T-helper 22 cell (primary cell): ENCODE results near the gene CACNA2D3.

Experiments
- DNase-seq: peaks from one replicate; pipeline ENCODE4 v3.0.0-alpha.2; 2020; ENCODE audit warnings: low read depth

CACNA2D3 gene

DNA sequence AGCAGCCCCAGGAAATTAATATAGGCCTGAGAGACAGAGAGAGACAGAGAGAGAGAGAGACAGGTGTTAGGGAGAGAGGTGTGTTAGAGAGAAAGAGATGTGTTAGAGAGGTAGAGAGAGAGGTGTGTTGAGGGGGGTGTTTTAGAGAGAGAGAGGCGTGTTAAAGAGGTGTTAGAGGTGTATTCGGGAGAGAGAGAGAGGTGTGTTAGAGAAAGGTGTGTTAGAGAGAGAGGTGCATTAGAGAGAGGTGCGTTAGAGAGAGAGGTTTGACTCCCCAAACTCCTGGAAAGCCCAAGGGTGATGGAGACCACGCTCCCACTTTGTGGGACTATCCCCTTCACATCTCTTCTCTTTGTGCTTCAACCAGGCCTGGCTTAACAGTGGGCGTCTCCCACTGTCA lies 95.5 kb downstream of the CACNA2D3 start:
- no peak for DNase-seq

DNA sequence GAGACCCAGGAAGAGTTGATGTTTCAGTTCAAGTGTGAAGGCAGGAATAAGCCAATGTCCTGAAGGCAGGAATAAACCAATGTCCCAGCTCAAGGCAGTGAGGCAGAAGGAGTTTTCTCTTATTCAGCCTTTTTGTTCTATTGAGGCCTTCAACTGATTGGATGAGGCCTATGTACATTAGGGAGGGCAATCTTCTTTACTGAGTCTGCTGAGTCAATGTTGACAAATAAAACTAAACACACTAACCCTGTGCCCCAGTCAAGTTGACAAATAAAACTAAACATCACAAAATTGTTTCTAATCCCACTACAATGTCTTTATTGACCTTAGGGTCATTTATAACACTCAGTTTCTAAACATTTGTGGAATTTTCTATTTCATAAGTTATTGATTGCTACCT lies 100.0 kb downstream of the CACNA2D3 start:
- no peak for DNase-seq

DNA sequence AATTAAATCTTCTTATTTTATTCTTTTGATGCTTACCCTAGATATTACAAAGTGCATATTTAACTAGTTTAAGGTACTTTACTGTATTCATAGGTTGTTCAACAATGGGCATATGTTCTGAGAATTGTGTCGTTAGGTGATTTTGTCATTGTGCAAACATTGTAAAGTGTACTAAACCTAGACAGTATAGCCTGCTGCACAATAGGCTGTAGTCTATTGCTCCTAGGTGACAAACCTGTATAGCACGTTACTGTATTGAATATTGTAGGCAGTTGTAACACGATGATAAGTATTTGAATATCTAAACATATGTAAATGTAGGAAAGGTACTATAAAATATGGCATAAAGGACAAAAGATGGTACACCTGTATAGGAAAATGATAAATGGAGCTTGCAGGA lies 100.7 kb downstream of the CACNA2D3 start:
- no peak for DNase-seq

DNA sequence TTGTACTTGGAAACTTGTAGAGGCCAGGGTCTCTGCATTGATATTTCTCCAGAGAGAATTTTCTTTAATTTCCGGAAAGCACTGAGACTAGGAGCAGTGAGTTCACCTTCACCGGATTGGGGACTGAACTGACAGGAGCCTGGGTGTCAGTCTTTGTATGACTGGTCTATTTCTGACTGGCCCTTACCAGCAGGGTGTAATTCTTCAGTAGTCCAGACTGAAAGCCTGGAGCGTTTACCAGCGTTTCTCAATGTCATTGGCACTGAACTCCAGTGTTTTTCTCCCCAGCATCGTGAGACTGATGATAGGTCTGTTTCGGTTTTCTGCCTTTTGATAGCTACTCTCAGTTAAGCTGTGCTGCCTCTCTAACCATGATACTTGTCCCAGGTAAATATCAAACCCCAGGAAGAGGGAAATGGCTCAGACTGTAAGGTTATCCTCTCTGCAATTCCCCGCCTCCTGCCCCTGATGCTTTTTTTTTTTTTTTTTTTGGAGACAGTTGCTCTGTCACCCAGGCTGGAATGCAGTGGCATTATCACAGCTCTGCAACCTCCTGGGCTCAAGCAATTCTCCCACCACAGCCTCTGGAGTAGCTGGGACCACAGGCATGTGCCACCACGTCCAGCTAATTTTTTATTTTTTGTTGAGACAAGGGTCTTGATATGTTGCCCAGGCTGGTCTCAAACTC lies 103.6 kb downstream of the CACNA2D3 start:
- DNase-seq, result no peak

DNA sequence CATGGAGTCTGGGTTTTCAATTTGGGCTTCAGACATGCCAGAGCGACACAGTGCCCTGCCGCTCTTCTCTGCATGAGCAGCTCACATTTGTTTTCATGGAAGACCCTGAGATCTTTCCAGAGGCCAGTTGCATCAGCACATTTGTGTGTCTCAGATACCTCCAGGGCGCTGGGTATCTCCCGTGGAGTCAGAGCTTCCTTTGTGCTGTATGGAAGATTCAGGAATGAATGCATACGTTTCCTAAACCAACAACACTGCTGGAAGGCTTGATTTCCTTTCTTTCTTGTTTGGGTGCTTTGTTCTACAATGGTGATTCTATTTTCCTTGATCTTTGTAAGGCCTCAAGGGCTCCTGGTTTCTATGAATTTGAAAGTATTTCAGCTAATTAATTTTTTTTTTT lies 106.5 kb downstream of the CACNA2D3 start:
- no peak for DNase-seq

DNA sequence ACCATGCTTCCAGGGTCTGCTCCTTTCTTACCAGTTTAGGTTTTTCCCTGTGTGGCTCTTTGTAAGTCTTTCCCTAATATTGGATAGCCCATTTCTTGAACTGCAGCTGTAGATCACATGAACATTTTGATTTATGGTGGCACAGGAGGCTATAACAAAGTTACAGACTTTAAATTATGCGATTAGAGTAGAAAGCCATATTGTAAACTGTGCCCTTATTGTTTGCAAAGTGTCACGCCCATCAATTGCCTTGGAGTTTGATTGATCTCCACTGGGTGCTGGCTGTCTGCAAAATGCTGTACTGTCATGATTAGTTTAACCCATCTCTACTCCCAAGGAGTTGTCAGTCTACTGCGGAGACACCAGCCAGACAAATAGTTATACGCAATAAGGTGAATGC lies 110.3 kb downstream of the CACNA2D3 start:
- no peak for DNase-seq

DNA sequence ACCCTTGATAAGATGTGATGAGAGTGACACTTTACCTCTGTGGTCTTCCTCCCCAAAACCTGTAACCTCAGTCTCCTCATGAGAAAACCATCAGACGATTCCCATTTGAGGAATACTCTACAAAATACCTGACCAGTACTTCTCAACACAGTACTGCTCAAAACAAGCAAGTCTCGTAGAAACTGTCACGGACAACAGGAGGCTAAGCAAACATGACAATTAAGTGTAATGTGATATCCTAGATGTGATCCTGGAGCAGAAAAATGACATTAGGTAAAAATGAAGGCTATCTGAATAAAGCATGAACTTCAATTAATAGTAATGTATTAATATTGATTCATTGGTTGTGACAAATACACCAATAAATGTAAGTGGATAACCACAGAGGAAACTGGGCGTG lies 113.6 kb downstream of the CACNA2D3 start:
- DNase-seq, result no peak

DNA sequence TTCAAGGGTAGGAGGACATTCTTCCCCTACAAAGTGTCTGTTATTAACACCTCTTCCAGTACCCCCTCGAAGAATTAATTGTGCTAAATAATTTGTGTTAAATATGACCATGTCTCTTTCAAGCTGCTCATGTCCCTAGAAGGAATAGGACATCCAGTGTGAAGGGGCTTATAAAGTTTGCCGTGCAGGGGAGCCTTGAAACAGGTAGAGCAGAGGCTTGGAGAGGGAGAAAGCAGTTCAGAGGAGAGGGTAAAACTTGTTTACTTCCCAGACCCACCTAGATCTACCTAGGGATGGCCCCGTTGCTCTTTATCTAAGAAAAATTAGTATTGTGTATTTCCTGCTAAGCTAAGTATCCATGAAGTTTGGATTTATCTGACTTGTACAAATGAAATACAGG lies 114.8 kb downstream of the CACNA2D3 start:
- no peak for DNase-seq

DNA sequence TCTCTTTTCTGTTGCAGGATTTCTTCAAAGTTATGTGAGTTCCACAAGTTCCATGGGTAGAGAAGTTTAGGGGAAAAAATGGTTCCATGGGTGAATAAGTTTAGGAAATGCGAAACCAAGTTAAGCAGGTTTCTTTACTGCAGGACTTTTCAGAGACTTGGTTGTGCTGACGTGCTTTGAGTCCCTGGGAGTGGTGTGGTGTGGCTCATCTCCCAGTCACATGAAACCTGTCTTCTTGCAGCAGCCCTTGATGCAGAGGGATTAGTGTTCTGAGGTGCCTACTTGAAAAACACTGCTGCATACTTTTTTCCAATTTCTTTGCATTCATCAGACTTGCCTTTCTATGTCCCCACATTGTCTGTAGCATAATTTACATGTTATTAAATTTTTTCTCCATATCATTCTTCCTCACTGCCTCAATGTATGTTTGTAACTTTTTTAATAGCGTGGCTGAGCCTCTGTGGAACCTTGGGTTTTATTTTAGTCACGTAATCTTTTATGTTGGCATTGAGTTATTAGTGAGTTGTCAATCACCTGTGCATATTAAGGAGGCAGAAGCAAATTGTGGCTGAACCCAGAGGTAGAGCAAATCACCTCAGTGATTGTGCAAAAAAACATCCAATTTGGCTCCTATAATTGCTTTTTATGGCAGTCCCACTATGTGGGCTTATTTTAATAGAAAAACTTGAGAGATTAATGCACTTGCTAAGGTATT lies 115.6 kb downstream of the CACNA2D3 start:
- no peak for DNase-seq

DNA sequence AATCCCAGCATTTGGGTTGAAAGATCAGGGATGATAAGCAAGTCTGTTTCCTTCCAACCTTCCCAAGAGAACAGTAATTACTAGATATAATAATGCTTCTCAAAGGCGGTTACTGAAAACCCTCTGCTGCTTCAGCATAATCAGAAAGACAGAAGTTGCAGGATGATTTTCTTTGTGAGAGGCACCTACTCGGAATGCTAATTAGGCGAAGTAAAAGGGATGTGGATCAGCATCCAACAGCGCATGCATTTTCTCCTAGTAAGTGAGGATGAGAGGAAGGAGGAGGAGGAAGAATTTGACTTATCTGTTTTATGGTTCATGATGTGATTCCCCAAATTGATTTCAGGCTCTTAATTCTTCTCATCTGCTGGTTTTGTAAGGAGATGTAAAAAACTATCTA lies 118.0 kb downstream of the CACNA2D3 start:
- no peak for DNase-seq

DNA sequence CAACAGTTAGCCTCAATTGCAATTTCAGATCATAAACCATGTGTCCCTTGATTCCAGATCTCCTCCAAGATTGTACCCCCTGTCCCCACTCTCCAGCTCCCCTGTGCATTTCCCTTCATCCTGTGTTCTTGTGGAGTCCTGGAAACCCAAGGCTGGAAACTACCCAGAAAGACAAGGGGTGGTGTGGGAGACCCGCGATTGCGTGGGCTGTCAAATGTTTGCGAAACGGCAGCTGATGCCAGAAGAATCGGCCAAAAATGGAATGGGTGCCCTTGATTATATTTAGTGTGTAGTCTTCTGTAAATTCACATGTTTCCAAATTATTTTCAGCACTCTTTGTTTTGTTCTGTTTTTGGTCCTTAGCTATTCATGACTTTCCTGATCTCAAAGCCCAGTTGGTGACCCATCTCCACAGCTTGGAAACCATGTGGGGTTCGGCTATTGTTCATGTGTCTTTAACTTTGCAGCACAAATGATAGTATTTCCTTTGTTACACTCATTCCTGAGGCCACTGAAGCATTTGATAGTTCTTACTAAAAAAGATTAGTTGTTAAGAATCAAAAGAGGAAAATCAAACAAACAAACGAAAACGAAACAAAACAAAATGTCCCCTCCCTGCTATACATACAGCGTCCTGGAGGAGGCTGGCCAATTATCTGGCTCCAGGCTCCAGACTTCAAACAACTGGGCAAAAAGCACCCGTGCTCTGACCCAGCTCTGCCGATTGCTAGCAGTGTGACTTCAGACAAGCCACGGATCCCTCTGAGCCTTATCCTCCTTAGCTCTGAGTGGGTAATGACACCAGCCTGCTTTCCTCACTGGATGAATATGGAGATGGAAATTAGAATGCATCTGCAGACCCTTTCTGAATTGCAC lies 120.9 kb downstream of the CACNA2D3 start:
- DNase-seq, result no peak

DNA sequence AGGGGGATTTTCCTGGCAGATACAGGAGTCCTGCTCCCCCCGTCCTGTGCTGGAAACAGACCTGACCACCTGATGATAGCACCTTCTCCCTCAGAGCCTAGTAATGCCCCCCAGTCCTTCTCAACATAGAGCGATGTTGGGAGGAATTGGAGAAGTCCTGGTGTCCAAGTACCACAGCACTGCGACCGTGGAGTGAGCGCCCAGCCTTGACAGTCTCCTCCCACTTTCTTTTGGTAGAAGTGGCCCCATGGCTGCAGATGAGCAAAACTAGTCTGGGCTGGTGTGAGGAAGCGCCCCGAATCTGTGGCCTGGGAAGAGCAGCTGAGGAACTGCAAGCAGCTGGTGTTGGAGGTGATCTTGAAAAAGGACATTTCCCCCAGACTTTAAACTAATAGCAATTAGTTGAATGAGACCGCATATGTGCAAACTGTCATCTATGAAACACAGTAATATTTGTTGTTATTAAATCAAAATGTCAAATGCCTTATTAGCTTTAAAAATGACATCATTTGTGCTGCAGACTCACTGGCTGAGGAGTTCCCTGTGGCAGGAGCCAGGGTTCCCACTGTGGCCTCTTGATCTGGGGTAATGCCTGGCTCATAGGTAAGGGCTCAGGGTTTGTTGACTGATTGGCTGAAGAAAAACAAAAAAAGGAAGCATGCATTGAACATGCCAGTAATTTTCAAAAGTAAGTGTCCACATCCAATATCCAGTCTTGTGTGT lies 121.8 kb downstream of the CACNA2D3 start:
- no peak for DNase-seq

DNA sequence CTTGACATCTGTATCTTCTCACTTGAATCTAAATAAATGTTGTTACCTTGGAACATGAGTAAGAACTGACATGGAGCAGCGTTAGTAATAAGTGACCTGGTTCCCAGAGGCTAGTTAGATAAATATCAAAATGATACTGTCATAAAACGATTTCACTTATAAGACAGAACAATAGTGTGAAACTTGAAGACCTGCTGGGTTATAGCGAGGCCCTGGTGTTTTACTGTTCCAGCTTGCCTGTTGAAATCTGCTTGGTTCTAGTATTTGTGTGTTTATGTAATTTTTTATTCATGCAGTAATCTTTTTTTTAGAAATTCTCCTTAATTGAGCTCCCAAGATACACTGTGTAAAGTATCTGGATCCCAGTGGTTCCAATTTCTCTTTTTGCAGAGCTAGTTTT lies 129.4 kb downstream of the CACNA2D3 start:
- no peak for DNase-seq

DNA sequence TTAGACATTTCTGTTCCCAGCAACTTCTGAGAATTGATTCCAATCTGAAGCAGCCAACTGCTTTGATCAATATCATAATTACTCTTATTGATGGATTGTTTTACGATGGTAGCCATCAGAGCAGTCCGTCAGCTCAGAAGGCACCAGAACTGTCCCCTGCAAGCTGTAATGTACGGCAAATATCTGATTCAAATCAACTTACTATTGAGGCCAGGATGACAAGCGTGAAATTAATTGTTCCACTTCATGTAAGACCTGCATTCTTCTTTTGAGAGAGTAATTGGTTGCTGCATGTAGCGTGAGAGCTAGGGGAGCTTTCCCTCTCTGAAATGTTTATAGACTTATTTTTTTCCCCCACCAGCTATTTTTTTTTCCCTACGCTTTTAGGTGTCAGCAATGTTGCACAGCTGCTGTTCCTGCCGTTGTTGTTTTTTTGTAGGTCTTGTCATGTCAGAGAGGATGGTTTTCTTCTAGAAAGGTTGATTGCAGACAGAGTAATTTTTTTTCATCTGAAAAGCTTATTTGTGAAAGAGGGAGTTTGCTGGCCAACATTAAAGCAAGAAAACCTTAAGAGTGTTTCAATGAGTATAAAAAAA lies 134.9 kb downstream of the CACNA2D3 start:
- DNase-seq, result no peak

DNA sequence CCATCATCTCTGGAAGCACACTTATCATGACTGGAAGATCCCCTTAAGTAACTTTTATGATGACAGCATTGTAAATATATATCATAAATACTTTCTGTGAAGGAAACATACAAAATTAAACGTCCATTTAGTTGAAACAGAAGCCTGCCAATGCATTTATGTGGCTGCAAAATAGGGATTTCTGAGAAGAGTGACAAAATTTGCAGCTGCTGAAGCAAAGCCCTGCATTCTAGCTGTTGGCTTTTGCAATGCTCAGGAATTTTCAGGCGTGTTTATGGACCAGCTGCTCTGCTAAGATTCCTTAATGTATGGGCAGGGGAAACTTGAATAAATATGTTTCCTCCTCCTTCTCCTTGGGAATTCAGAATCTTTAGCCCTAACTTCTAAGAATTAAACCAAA lies 137.3 kb downstream of the CACNA2D3 start:
- no peak for DNase-seq

DNA sequence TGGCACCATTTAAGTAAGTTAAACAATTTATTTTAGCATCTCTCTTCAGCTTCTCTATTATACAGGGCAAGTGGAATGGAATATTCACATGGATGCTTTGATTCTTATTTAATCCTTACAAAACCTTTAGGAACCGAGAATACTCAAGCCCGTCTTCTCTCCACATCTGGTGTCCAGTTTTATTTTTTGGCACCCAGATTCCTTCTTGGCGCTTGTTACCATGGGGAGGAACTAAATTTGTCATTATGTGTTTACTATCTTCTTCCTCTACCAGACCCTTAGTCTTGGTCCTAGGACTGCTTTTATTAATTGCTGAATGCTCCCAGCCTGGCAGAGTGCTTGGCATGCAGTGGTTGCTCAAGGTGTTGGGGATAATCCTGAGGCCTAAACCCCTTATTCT lies 138.8 kb downstream of the CACNA2D3 start:
- DNase-seq, result no peak

DNA sequence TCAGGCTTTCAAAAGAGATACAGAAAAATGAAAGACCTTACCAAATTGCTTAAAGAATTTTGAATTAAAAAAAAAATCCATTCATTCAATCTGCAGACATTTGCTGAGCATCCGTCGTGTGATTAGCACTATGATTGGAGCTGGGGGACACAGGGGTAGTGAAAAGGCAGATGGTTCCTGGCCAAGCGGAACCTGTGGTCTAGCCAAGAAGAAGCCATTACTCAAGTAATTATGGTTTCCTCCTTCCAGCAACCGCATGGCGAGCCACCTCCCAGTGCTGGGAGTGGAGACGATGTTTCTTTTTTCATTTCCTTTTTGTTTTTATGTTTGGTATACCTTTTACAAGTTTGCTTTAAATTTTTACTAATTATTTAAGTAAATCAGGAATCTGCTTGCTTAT lies 140.2 kb downstream of the CACNA2D3 start:
- DNase-seq, result no peak

DNA sequence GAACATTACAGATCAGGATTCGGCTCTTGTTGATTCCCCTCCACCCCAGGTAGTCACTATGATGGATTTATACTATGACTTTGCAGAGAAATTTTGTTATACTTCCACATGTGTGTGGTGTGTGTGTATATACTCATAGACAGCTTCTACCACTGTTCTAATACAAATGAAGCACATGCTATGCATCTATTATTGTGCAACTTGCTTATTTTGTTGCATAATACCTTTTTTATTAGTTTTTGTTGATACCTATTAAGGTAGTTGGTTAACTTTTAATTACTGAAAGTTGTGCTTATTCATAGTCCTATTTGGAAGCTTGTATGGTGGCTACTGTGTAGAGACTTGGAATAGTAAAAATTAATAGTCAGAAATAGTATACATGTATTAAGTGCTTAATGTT lies 140.6 kb downstream of the CACNA2D3 start:
- DNase-seq, result no peak

DNA sequence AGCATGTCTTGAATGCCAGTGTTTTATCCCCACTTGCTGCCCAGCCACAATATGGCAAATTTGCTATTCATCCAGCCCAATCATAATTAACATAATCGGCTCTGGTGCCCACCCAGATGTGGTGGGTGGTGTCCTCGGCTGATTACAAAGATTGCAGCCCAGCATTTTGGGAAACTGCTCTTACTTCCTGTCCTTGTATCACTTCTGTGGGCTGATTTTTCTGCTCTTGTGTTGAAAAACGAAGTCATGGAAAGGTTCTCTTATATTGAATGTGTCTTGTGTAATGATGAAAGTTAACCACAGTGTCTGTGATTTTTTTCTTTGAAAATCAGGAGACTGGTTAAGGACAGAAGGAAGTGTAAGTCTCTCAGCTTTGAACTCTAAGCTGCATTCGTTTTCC lies 141.7 kb downstream of the CACNA2D3 start:
- DNase-seq, result no peak

DNA sequence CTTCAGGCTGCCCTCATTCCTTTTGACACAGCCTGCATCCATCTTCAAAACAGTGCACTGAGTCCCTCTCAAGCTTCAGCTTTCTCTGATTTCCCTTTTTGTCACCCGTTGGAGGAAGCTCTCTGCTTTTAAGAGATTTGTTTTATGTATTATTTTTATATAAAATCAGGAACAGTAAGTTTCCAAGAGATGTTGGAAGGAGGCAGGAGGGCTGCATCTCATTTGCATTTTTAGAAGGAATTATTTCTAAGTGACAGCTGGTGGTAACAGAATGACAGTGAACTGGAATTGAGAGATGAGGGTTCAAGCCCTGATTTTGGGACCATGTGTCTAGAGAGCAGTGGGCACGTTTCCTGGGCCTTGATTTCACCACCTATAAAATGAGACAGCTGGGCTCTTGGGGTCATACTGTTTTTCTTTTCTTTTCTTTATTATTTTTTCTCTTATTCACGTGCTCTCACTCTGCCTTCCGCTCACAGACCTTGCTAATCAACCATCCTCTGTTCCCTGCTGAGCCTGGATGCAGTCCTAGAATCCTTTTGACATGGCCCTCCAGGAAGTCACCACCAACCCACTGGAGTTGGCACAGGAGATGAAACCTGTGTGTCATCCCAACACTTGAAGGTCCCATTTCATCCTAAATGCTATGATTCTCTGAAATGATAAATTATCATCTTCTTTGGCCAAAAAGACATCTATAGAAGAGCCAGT lies 148.6 kb downstream of the CACNA2D3 start:
- no peak for DNase-seq

DNA sequence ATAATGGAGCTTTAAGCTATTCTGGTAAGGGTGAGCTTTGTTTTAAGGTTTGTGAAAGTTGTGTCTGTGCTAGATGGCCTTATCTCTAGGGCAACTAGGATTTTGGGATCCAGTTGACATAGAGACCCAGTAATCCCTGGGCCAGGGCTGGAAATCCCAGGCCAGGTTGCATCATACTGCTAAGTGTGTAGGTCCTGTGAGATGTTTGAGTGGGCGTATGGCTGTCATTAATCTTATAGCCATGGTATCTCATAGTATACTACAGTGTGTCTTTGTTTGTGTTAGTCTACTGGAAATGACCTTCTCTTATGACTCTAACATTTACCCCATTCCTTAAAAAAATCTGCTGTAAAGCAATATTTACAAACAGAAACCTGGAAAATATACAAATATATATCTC lies 151.4 kb downstream of the CACNA2D3 start:
- no peak for DNase-seq
